GM19468 (cell line): ENCODE data around the gene TARBP2.

Experiments
- ATAC-seq: cut with Tn5 transposase; IDR thresholded peaks from one replicate; pipeline ENCODE4 v1.9.1; 2021; ENCODE audit warnings: mild to moderate bottlenecking, moderate library complexity, moderate number of reproducible peaks; ENCODE audit not compliant: unreplicated experiment; ENCODE audit errors: extremely low read depth

The TARBP2 gene

GRCh38 chr12:53493610-53494391 lies 7.3 kb upstream of the TARBP2 start:
- ATAC-seq: no peak

GRCh38 chr12:53495903-53496751 lies 5.0 kb upstream of the TARBP2 start:
- no peak for ATAC-seq

- ATAC-seq: no peak
Measured at GRCh38 chr12:53496752-53497032, 4.4 kb upstream of the TARBP2 start.

- no peak for ATAC-seq
Measured at GRCh38 chr12:53497461-53497860, 3.6 kb upstream of the TARBP2 start.

GRCh38 chr12:53498235-53498630 lies 2.9 kb upstream of the TARBP2 start:
- no peak for ATAC-seq

GRCh38 chr12:53499266-53500141 lies 1.6 kb upstream of the TARBP2 start, which contains the start of gene MAP3K12:
Gene MAP3K12, minus strand, starts transcription at chr12:53499458. Its CDS starts 12,067 bp downstream, at chr12:53487391.
- no peak for ATAC-seq

GRCh38 chr12:53500142-53500775 lies 824 bp upstream of the TARBP2 start:
- ATAC-seq: no peak

- ATAC-seq: no peak
Measured at GRCh38 chr12:53501615-53502181, 615 bp downstream of the TARBP2 start.

GRCh38 chr12:53502331-53502730 lies 1.2 kb downstream of the TARBP2 start:
- no peak for ATAC-seq

- no peak for ATAC-seq
Measured at GRCh38 chr12:53502983-53503728, 2.1 kb downstream of the TARBP2 start.

- ATAC-seq: no peak
Measured at GRCh38 chr12:53504004-53504920, 3.2 kb downstream of the TARBP2 start.

GRCh38 chr12:53505086-53505485 lies 4.0 kb downstream of the TARBP2 start:
- no peak for ATAC-seq

GRCh38 chr12:53505555-53506449 lies 4.7 kb downstream of the TARBP2 start:
- no peak for ATAC-seq

- no peak for ATAC-seq
Measured at GRCh38 chr12:53506450-53506785, 5.3 kb downstream of the TARBP2 start.

- ATAC-seq: no peak
Measured at GRCh38 chr12:53506881-53507602, 6.0 kb downstream of the TARBP2 start, which contains the start of gene NPFF. Gene NPFF, minus strand, starts transcription at chr12:53507484. Its CDS starts 10 bp downstream, at chr12:53507474.

GRCh38 chr12:53507603-53507885 lies 6.5 kb downstream of the TARBP2 start:
- no peak for ATAC-seq
